Naive thymus-derived CD4-positive, alpha-beta T cell (primary cell): ENCODE results near the gene GNPTAB. TPM values are rescaled to one million over a fixed set of nuclear protein-coding genes. Genes with fewer than 3 reads are reported as not detected.

Experiments used
- ATAC-seq: fragments of 150-1000 bp; cut with Tn5 transposase; 2 replicates; pipeline ENCODE4 v1.10.0; 2021; ENCODE audit warnings: mild to moderate bottlenecking, moderate library complexity
- CTCF ChIA-PET: fragments of 350-600 bp; sonication (Branson Sonifier 250); formaldehyde crosslinking; loops from one replicate; lab custom pipeline; 2021; ENCODE audit warnings: antibody characterized with exemption; lab: Charles Lee
- POLR2A ChIA-PET: fragments of 350-600 bp; sonication (Branson Sonifier 250); formaldehyde crosslinking; loops from one replicate; lab custom pipeline; 2021; ENCODE audit warnings: antibody characterized with exemption, inconsistent platforms; lab: Charles Lee
- DNase-seq, 9 donors: peaks; one replicate each; pipeline versions ENCODE4 v3.0.0 to v3.0.0-alpha.2; 2020 to 2022; ENCODE audit warnings: mixed read lengths in 1 of 9
- H3K27ac ChIP-seq: one replicate; pipeline ENCODE4 v1.7.0; 2013; ENCODE audit warnings: mild to moderate bottlenecking, low read depth, low read length, moderate library complexity
- H3K27me3 ChIP-seq, 2 donors: one replicate each; pipeline ENCODE4 v1.7.0; 2013; ENCODE audit warnings: low read length in 2 of 2, mild to moderate bottlenecking in 2 of 2, moderate library complexity in 2 of 2; ENCODE audit not compliant: control insufficient read depth in 2 of 2, insufficient read depth in 2 of 2
- H3K36me3 ChIP-seq, 3 experiments: 1 replicate in 2 of 3; 2 replicates in 1 of 3; pipeline ENCODE4 v1.7.0; 2013; ENCODE audit warnings: low read length in 3 of 3, mild to moderate bottlenecking in 3 of 3, moderate library complexity in 1 of 3; ENCODE audit not compliant: insufficient read depth in 3 of 3, control insufficient read depth in 2 of 3
- H3K4me1 ChIP-seq, 2 donors: one replicate each; pipeline ENCODE4 v1.7.0; 2013; ENCODE audit warnings: low read length in 2 of 2, mild to moderate bottlenecking in 2 of 2, moderate library complexity in 1 of 2; ENCODE audit not compliant: control insufficient read depth in 2 of 2, insufficient read depth in 2 of 2
- H3K4me3 ChIP-seq: 2 replicates; pipeline ENCODE4 v1.7.0; 2013; ENCODE audit warnings: mild to moderate bottlenecking, low read length
- H3K9me3 ChIP-seq, 3 experiments: 1 replicate in 2 of 3; 2 replicates in 1 of 3; pipeline ENCODE4 v1.7.0; 2013; ENCODE audit warnings: low read length in 3 of 3; ENCODE audit not compliant: control insufficient read depth in 2 of 3
- H3K27ac Mint-ChIP-seq, 9 donors: one replicate each; pipeline ENCODE4 v1.8.0; 2020 to 2022; ENCODE audit warnings: mixed read lengths in 9 of 9, mild to moderate bottlenecking in 8 of 9, moderate library complexity in 5 of 9, inconsistent platforms in 2 of 9
- H3K27me3 Mint-ChIP-seq, 5 donors: one replicate each; pipeline ENCODE4 v1.8.0; 2021 to 2022; ENCODE audit warnings: mixed read lengths in 5 of 5, mild to moderate bottlenecking in 1 of 5
- H3K36me3 Mint-ChIP-seq, 5 donors: one replicate each; pipeline ENCODE4 v1.8.0; 2020 to 2022; ENCODE audit warnings: mixed read lengths in 5 of 5, mild to moderate bottlenecking in 3 of 5, inconsistent platforms in 1 of 5
- H3K4me1 Mint-ChIP-seq, 7 donors: one replicate each; pipeline ENCODE4 v1.8.0; 2020 to 2022; ENCODE audit warnings: mixed read lengths in 7 of 7, mild to moderate bottlenecking in 3 of 7, inconsistent platforms in 1 of 7
- H3K4me3 Mint-ChIP-seq, 10 donors: one replicate each; pipeline ENCODE4 v1.8.0; 2020 to 2022; ENCODE audit warnings: mild to moderate bottlenecking in 10 of 10, mixed read lengths in 10 of 10, moderate library complexity in 6 of 10, inconsistent platforms in 2 of 10
- H3K9me3 Mint-ChIP-seq, 11 donors: one replicate each; pipeline ENCODE4 v1.8.0; 2020 to 2022; ENCODE audit warnings: mixed read lengths in 11 of 11, mild to moderate bottlenecking in 4 of 11, inconsistent platforms in 1 of 11, moderate library complexity in 1 of 11
- intact Hi-C, 2 donors: fragments of 100-400 bp; cut with micrococcal nuclease; formaldehyde crosslinking; loops; one replicate each; pipeline ENCODE4 v1.15.1; 2023
- polyA plus RNA-seq, 2 donors: library from polyadenylated mRNA; unstranded; fragments of 300-500 nt; fragmentation: Illumina TruSeq; gene quantifications; one replicate each; pipeline ENCODE4 v1.2.3, GENCODE V29; 2021
- total RNA-seq, 6 experiments: library from RNA in 5 of 6; stranded (reverse) in 5 of 6; gene quantifications; 1 replicate in 5 of 6; 2 replicates in 1 of 6; pipeline ENCODE4 v1.2.3 and lab custom pipeline; 2021 to 2026

The GNPTAB gene
- total and polyA plus RNA-seq, 7 experiments from 2014 or later = 28.2 to 85.1 (median 44.4) TPM

- no peaks in the 10 kb centered on the region for H3K27me3 Mint-ChIP-seq
- ATAC-seq (no peak), DNase-seq (no peak)
- Histone ChIP-seq H3K36me3 (peaks cover 0 to 5% (median 0%) of the 10 kb centered on the region in 3 experiments), H3K4me1 (no peaks in the 10 kb centered on the region), H3K27ac (no peak overlapping the region), H3K27me3 (no peaks in the 10 kb centered on the region), H3K9me3 (no peaks in the 10 kb centered on the region), H3K4me3 (no peak overlapping the region)
- POLR2A ChIA-PET = no interaction called here
- peaks cover 0 to 3% (median 0%) of the 10 kb centered on the region in 7 donors for H3K4me1 Mint-ChIP-seq
- H3K9me3 Mint-ChIP-seq = no peaks in the 10 kb centered on the region
- H3K36me3 Mint-ChIP-seq = peaks cover 0 to 28% (median 7%) of the 10 kb centered on the region in 5 donors
- no peak overlapping the region for H3K4me3 Mint-ChIP-seq
- CTCF ChIA-PET = no interaction called here
- intact Hi-C loops = no loop called here
- no peak overlapping the region for H3K27ac Mint-ChIP-seq
Observed at GRCh38 chr12:101733166-101733565, 97.6 kb downstream of the GNPTAB start.

- Histone ChIP-seq H3K4me1 (no peaks in the 10 kb centered on the region), H3K4me3 (no peak overlapping the region), H3K9me3 (no peaks in the 10 kb centered on the region), H3K27ac (no peak overlapping the region), H3K36me3 (no peaks in the 10 kb centered on the region), H3K27me3 (no peaks in the 10 kb centered on the region)
- ChIA-PET POLR2A (no interaction called here), CTCF (no interaction called here)
- peaks cover 0 to 23% (median 7%) of the 10 kb centered on the region in 5 donors for H3K36me3 Mint-ChIP-seq
- intact Hi-C loops = no loop called here
- DNase-seq (no peak), ATAC-seq (no peak)
- H3K27ac Mint-ChIP-seq = no peak overlapping the region
- H3K9me3 Mint-ChIP-seq = no peaks in the 10 kb centered on the region
- no peaks in the 10 kb centered on the region for H3K27me3 Mint-ChIP-seq
- H3K4me3 Mint-ChIP-seq = no peak overlapping the region
- peaks cover 0 to 3% (median 0%) of the 10 kb centered on the region in 7 donors for H3K4me1 Mint-ChIP-seq
Observed at GRCh38 chr12:101732318-101732717, 98.4 kb downstream of the GNPTAB start.

- Mint-ChIP-seq H3K36me3 (peaks cover 0 to 32% (median 7%) of the 10 kb centered on the region in 5 donors), H3K9me3 (no peaks in the 10 kb centered on the region), H3K4me1 (peaks cover 0 to 4% (median 0%) of the 10 kb centered on the region in 7 donors), H3K27me3 (no peaks in the 10 kb centered on the region), H3K27ac (no peak overlapping the region), H3K4me3 (no peak overlapping the region)
- Histone ChIP-seq H3K9me3 (no peaks in the 10 kb centered on the region), H3K36me3 (peaks cover 0 to 4% (median 0%) of the 10 kb centered on the region in 3 experiments), H3K4me3 (no peak overlapping the region), H3K4me1 (no peaks in the 10 kb centered on the region), H3K27me3 (no peaks in the 10 kb centered on the region), H3K27ac (no peak overlapping the region)
- DNase-seq (no peak), ATAC-seq (no peak)
- ChIA-PET POLR2A (no interaction called here), CTCF (no interaction called here)
- intact Hi-C loops = no loop called here
Observed at GRCh38 chr12:101729842-101730241, 100.9 kb downstream of the GNPTAB start.

- Mint-ChIP-seq H3K4me3 (no peak overlapping the region), H3K9me3 (no peaks in the 10 kb centered on the region), H3K4me1 (peaks cover 0 to 4% (median 0%) of the 10 kb centered on the region in 7 donors), H3K36me3 (peaks cover 0 to 26% (median 5%) of the 10 kb centered on the region in 5 donors), H3K27ac (no peak overlapping the region), H3K27me3 (no peaks in the 10 kb centered on the region)
- intact Hi-C loops = loop anchor here in 1 of 2 donors (2.0 kb wide), 1 partner anchor 26 kb away; no protein-coding TSS in a partner anchor
- ATAC-seq = no peak
- peaks cover 0 to 11% (median 0%) of the 10 kb centered on the region in 3 experiments for H3K36me3 ChIP-seq
- ChIA-PET CTCF (no interaction called here), POLR2A (no interaction called here)
- no peak overlapping the region for H3K4me3 ChIP-seq
- no peak for DNase-seq
- no peak overlapping the region for H3K27ac ChIP-seq
- no peaks in the 10 kb centered on the region for H3K27me3 ChIP-seq
- no peaks in the 10 kb centered on the region for H3K4me1 ChIP-seq
- no peaks in the 10 kb centered on the region for H3K9me3 ChIP-seq
Observed at GRCh38 chr12:101727098-101727497, 103.7 kb downstream of the GNPTAB start.

- CTCF ChIA-PET = interaction anchor here (0.7 kb wide), 1 partner anchor 260 kb away, joined by 3 read pairs; no protein-coding TSS in a partner anchor
Observed at GRCh38 chr12:101722392-101722791, 108.4 kb downstream of the GNPTAB start.

GRCh38 chr12:101720118-101720517 lies 110.6 kb downstream of the GNPTAB start:
- Mint-ChIP-seq H3K4me1 (peaks cover 0 to 3% (median 0%) of the 10 kb centered on the region in 7 donors), H3K9me3 (no peaks in the 10 kb centered on the region), H3K4me3 (no peak overlapping the region), H3K27me3 (no peaks in the 10 kb centered on the region), H3K27ac (no peak overlapping the region), H3K36me3 (peaks cover 0 to 14% (median 3%) of the 10 kb centered on the region in 5 donors)
- H3K27ac ChIP-seq = no peak overlapping the region
- intact Hi-C loops = no loop called here
- DNase-seq (no peak), ATAC-seq (no peak)
- peaks cover 0 to 7% (median 0%) of the 10 kb centered on the region in 3 experiments for H3K36me3 ChIP-seq
- CTCF ChIA-PET = no interaction called here
- H3K27me3 ChIP-seq = no peaks in the 10 kb centered on the region
- POLR2A ChIA-PET = no interaction called here
- no peak overlapping the region for H3K4me3 ChIP-seq
- no peaks in the 10 kb centered on the region for H3K4me1 ChIP-seq
- H3K9me3 ChIP-seq = no peaks in the 10 kb centered on the region

More at GRCh38 chr12:101722392-101722791, 108.4 kb downstream of the GNPTAB start:
- POLR2A ChIA-PET = interaction anchor here (1.2 kb wide), 1 partner anchor 317 kb away, joined by 3 read pairs; no protein-coding TSS in a partner anchor
- DNase-seq = no peak
- no peaks in the 10 kb centered on the region for H3K9me3 Mint-ChIP-seq
- no peak overlapping the region for H3K4me3 Mint-ChIP-seq
- no peak overlapping the region for H3K27ac Mint-ChIP-seq
- Histone ChIP-seq H3K36me3 (peaks cover 0 to 11% (median 0%) of the 10 kb centered on the region in 3 experiments), H3K27me3 (no peaks in the 10 kb centered on the region), H3K4me3 (no peak overlapping the region), H3K9me3 (no peaks in the 10 kb centered on the region), H3K4me1 (no peaks in the 10 kb centered on the region), H3K27ac (no peak overlapping the region)
- no peak for ATAC-seq
- H3K36me3 Mint-ChIP-seq = peaks cover 0 to 21% (median 3%) of the 10 kb centered on the region in 5 donors
- intact Hi-C loops = no loop called here
- H3K4me1 Mint-ChIP-seq = peaks cover 0 to 4% (median 0%) of the 10 kb centered on the region in 7 donors
- H3K27me3 Mint-ChIP-seq = no peaks in the 10 kb centered on the region

GRCh38 chr12:101719566-101719965 lies 111.2 kb downstream of the GNPTAB start:
- H3K4me3 Mint-ChIP-seq = no peak overlapping the region
- H3K4me3 ChIP-seq = no peak overlapping the region
- no peak overlapping the region for H3K27ac Mint-ChIP-seq
- no peaks in the 10 kb centered on the region for H3K27me3 ChIP-seq
- peaks cover 0 to 7% (median 0%) of the 10 kb centered on the region in 3 experiments for H3K36me3 ChIP-seq
- DNase-seq (no peak), ATAC-seq (no peak)
- no peaks in the 10 kb centered on the region for H3K9me3 Mint-ChIP-seq
- no peaks in the 10 kb centered on the region for H3K4me1 ChIP-seq
- intact Hi-C loops = no loop called here
- H3K27me3 Mint-ChIP-seq = no peaks in the 10 kb centered on the region
- peaks cover 0 to 10% (median 3%) of the 10 kb centered on the region in 5 donors for H3K36me3 Mint-ChIP-seq
- peaks cover 0 to 3% (median 0%) of the 10 kb centered on the region in 7 donors for H3K4me1 Mint-ChIP-seq
- ChIA-PET POLR2A (no interaction called here), CTCF (no interaction called here)
- H3K9me3 ChIP-seq = no peaks in the 10 kb centered on the region
- H3K27ac ChIP-seq = no peak overlapping the region
